ENCODE results near the gene BRD1. TPM values are rescaled to one million over a fixed set of nuclear protein-coding genes. Genes with fewer than 3 reads are reported as not detected.

BRD1 gene
- total RNA-seq, 1 experiment from 2014 or later = 31.3 TPM

- Histone ChIP-seq H3K4me1 (ENCODE audit: control insufficient read depth in 1 of 2, insufficient read depth in 2 of 2, low read length in 2 of 2) (no peaks in the 10 kb centered on the region), H3K36me3 (ENCODE audit: control insufficient read depth in 1 of 2, insufficient read depth in 2 of 2, low read length in 2 of 2) (peaks cover 36 to 41% of the 10 kb centered on the region in 2 experiments), H3K79me2 (ENCODE audit: insufficient read depth, low read length) (peaks cover 61% of the 10 kb centered on the region), H3K27ac (ENCODE audit: low read depth, low read length) (no peak overlapping the region), H3K9me3 (ENCODE audit: control insufficient read depth in 1 of 2, insufficient read depth in 1 of 2, low read depth in 1 of 2, low read length in 2 of 2) (no peaks in the 10 kb centered on the region), H4K20me1 (ENCODE audit: insufficient read depth) (no peaks in the 10 kb centered on the region), H3K9me2 (ENCODE audit: insufficient read depth) (no peaks in the 10 kb centered on the region), H3K4me2 (ENCODE audit: low read length) (no peak overlapping the region), H3K9ac (ENCODE audit: low read length) (no peak overlapping the region), H3K4me3 (replicated peaks in 1 of 2; ENCODE audit: low read depth in 1 of 2, low read length in 2 of 2) (no peak overlapping the region), H3K27me3 (ENCODE audit: insufficient read depth, low read length) (no peaks in the 10 kb centered on the region), H2AFZ (ENCODE audit: low read depth, low read length, poor library complexity, severe bottlenecking) (no peak overlapping the region)
- BruUV-seq (replicated peaks) = no TSS peak
- TF ChIP-seq EZH2phosphoT487 (IDR thresholded peaks at IDR 0.05; ENCODE audit: borderline replicate concordance) = no peak
- TF ChIP-seq ZBTB33 (IDR thresholded peaks at IDR 0.05; ENCODE audit: extremely low read depth, insufficient replicate concordance, low read length) = no peak
- no peak for TF ChIP-seq SRF (IDR thresholded peaks at IDR 0.05; ENCODE audit: low read depth)
- no peak for TF ChIP-seq EGR1 (IDR thresholded peaks at IDR 0.05; ENCODE audit: low read depth)
- TF ChIP-seq POLR2AphosphoS5 (IDR thresholded peaks at IDR 0.05; ENCODE audit: low read depth, low read length) = no peak
- DNase-seq (ENCODE audit: low read depth, low spot score) (no peak), ATAC-seq (no peak)
- intact Hi-C loops (cut with micrococcal nuclease) = no loop called here
- ChIA-PET RAD21 (ENCODE audit: low non-redundant PET in 1 of 2, low total read pairs in 2 of 2, uncharacterized antibody in 2 of 2, unreplicated experiment in 2 of 2) (no interaction called here), POLR2A (no interaction called here), CTCF (no interaction called here)
These were observed 30.9 kb downstream of the BRD1 start for GRCh38 chr22:49796596-49797270.

GRCh38 chr22:49795521-49795920 is 32.2 kb downstream of the BRD1 start:
- no peaks in the 10 kb centered on the region for H3K9me3 ChIP-seq (ENCODE audit: control insufficient read depth in 1 of 2, insufficient read depth in 1 of 2, low read depth in 1 of 2, low read length in 2 of 2)
- DNase-seq (ENCODE audit: low read depth, low spot score) (no peak), ATAC-seq (no peak)
- ChIA-PET CTCF (no interaction called here), RAD21 (ENCODE audit: low non-redundant PET in 1 of 2, low total read pairs in 2 of 2, uncharacterized antibody in 2 of 2, unreplicated experiment in 2 of 2) (no interaction called here), POLR2A (no interaction called here)
- no peak overlapping the region for H3K4me3 ChIP-seq (replicated peaks in 1 of 2; ENCODE audit: low read depth in 1 of 2, low read length in 2 of 2)
- no peak overlapping the region for H2AFZ ChIP-seq (ENCODE audit: low read depth, low read length, poor library complexity, severe bottlenecking)
- intact Hi-C loops (cut with micrococcal nuclease) = no loop called here
- H3K27me3 ChIP-seq (ENCODE audit: insufficient read depth, low read length) = no peaks in the 10 kb centered on the region
- H3K27ac ChIP-seq (ENCODE audit: low read depth, low read length) = no peak overlapping the region
- no peak overlapping the region for H3K4me2 ChIP-seq (ENCODE audit: low read length)
- no peaks in the 10 kb centered on the region for H3K4me1 ChIP-seq (ENCODE audit: control insufficient read depth in 1 of 2, insufficient read depth in 2 of 2, low read length in 2 of 2)
- peaks cover 61% of the 10 kb centered on the region for H3K79me2 ChIP-seq (ENCODE audit: insufficient read depth, low read length)
- H3K36me3 ChIP-seq (ENCODE audit: control insufficient read depth in 1 of 2, insufficient read depth in 2 of 2, low read length in 2 of 2) = peaks cover 38 to 43% of the 10 kb centered on the region in 2 experiments
- no peaks in the 10 kb centered on the region for H4K20me1 ChIP-seq (ENCODE audit: insufficient read depth)
- no TSS peak for BruUV-seq (replicated peaks)
- H3K9ac ChIP-seq (ENCODE audit: low read length) = no peak overlapping the region
- no peaks in the 10 kb centered on the region for H3K9me2 ChIP-seq (ENCODE audit: insufficient read depth)
- TF ChIP-seq SRF (IDR thresholded peaks at IDR 0.05; ENCODE audit: low read depth) = no peak
- no peak for TF ChIP-seq POLR2A (IDR thresholded peaks at IDR 0.05; ENCODE audit: borderline replicate concordance, extremely low read depth, insufficient read depth, insufficient read length)
- TF ChIP-seq CTCF (IDR thresholded peaks at IDR 0.05 in 2 of 3, conservative IDR thresholded peaks at IDR 0.05 in 1 of 3; ENCODE audit: borderline replicate concordance in 1 of 3, insufficient read depth in 1 of 3, low read depth in 2 of 3, low read length in 2 of 3) = no peak
- TF ChIP-seq ATF3 (IDR thresholded peaks at IDR 0.05) = no peak
- no peak for TF ChIP-seq EZH2 (IDR thresholded peaks at IDR 0.05)
- TF ChIP-seq REST (IDR thresholded peaks at IDR 0.05; ENCODE audit: low read depth) = no peak
- no peak for TF ChIP-seq RAD21 (IDR thresholded peaks at IDR 0.05; ENCODE audit: low read depth)
- TF ChIP-seq CEBPB (IDR thresholded peaks at IDR 0.05; ENCODE audit: low read depth) = no peak
- TF ChIP-seq CBX3 (IDR thresholded peaks at IDR 0.05; ENCODE audit: low read depth) = no peak
